Esophagus squamous epithelium (tissue), 5 donors: ENCODE measurements around the gene OSCP1. TPM values are rescaled to one million over a fixed set of nuclear protein-coding genes. Genes with fewer than 3 reads are reported as not detected.

Experiments
- DNase-seq: peaks from one replicate; lab custom pipeline; 2025; lab: John Stamatoyannopoulos, UW
- H3K27ac ChIP-seq, 4 donors: fragments of 200-600 bp; sonication (generic); one replicate each; pipeline ENCODE4 v1.5.1; 2016 to 2019; ENCODE audit warnings: mild to moderate bottlenecking in 1 of 4
- H3K27me3 ChIP-seq, 4 donors: fragments of 200-600 bp; sonication (generic); 1 replicate in 3 of 4; 2 replicates in 1 of 4; pipeline versions ENCODE4 v1.5.1 to v1.6.0; 2017 to 2021; ENCODE audit warnings: antibody characterized with exemption in 1 of 4
- H3K36me3 ChIP-seq, 3 donors: fragments of 200-600 bp; sonication (generic); one replicate each; pipeline ENCODE4 v1.5.1; 2016 to 2019
- H3K4me1 ChIP-seq, 3 donors: fragments of 200-600 bp; sonication (generic); one replicate each; pipeline ENCODE4 v1.5.1; 2017 to 2019
- H3K4me3 ChIP-seq, 4 donors: fragments of 200-600 bp; sonication (generic); 1 replicate in 3 of 4; 2 replicates in 1 of 4; pipeline ENCODE4 v1.5.1; 2016 to 2019; ENCODE audit warnings: mild to moderate bottlenecking in 2 of 4, moderate library complexity in 1 of 4
- H3K9me3 ChIP-seq, 3 donors: fragments of 200-600 bp; sonication (generic); one replicate each; pipeline ENCODE4 v1.5.1; 2016 to 2019
- POLR2A ChIP-seq, 4 donors: fragments of 450-650 bp; IDR thresholded peaks; one replicate each; pipeline ENCODE4 v1.6.1; 2017; ENCODE audit warnings: antibody characterized with exemption in 4 of 4, mild to moderate bottlenecking in 4 of 4, moderate library complexity in 3 of 4
- WGBS, 2 donors: methylation state at CpG; one replicate each; pipeline ENCODE4 v1.1.5; 2018; 5-methylcytosine and 5-hydroxymethylcytosine counted together
- intact Hi-C: fragments of 100-400 bp; cut with DNase I; formaldehyde crosslinking; loops from one replicate; pipeline ENCODE4 v1.15.0; 2022
- total RNA-seq, 4 donors: library from RNA; depleted of rRNA; stranded (reverse); fragments of >200 nt; gene quantifications; one replicate each; pipeline ENCODE4 v1.1.0, GENCODE V29; 2016
- TF ChIP-seq, protein P1 (sequence below), 6 experiments: fragments of 450-650 bp in 4 of 6; fragments of 200-600 bp in 2 of 6; sonication (generic) in 2 of 6; IDR thresholded peaks; one replicate each; pipeline ENCODE4 v1.5.1; 2016 to 2019; ENCODE audit warnings: antibody characterized with exemption in 6 of 6, mild to moderate bottlenecking in 4 of 6, moderate library complexity in 4 of 6
- donor health status: DM: yes; HTN: yes; CAD: no.

Gene OSCP1
- total RNA-seq, 4 donors from 2014 or later: 2.4 to 6.8 (median 4.5) TPM

GRCh38 chr1:36425791-36426190 is 24.5 kb downstream of the OSCP1 start:
- no peaks in the 10 kb centered on the region for H3K27me3 ChIP-seq
- no peak overlapping the region for H3K4me3 ChIP-seq
- peaks cover 0 to 33% (median 0%) of the 10 kb centered on the region in 3 donors for H3K36me3 ChIP-seq
- peaks cover 0 to 6% (median 0%) of the 10 kb centered on the region in 3 donors for H3K4me1 ChIP-seq
- no peak overlapping the region for H3K27ac ChIP-seq
- no peak for DNase-seq
- TF ChIP-seq POLR2A (IDR thresholded peaks at IDR 0.05): no peak
- TF ChIP-seq, protein P1, sequence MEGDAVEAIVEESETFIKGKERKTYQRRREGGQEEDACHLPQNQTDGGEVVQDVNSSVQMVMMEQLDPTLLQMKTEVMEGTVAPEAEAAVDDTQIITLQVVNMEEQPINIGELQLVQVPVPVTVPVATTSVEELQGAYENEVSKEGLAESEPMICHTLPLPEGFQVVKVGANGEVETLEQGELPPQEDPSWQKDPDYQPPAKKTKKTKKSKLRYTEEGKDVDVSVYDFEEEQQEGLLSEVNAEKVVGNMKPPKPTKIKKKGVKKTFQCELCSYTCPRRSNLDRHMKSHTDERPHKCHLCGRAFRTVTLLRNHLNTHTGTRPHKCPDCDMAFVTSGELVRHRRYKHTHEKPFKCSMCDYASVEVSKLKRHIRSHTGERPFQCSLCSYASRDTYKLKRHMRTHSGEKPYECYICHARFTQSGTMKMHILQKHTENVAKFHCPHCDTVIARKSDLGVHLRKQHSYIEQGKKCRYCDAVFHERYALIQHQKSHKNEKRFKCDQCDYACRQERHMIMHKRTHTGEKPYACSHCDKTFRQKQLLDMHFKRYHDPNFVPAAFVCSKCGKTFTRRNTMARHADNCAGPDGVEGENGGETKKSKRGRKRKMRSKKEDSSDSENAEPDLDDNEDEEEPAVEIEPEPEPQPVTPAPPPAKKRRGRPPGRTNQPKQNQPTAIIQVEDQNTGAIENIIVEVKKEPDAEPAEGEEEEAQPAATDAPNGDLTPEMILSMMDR (IDR thresholded peaks at IDR 0.05): no peak
- WGBS, 2 donors: 23 to 49% methylated on average over 4 of the region's 4 CpGs
- intact Hi-C loops: loop anchor here (10.0 kb wide), 1 partner anchor 331 kb away; no protein-coding TSS in a partner anchor
- no peaks in the 10 kb centered on the region for H3K9me3 ChIP-seq

- no peaks in the 10 kb centered on the region for H3K27me3 ChIP-seq
- no peak overlapping the region for H3K27ac ChIP-seq
- no peak overlapping the region for H3K4me3 ChIP-seq
- no peak for TF ChIP-seq POLR2A (IDR thresholded peaks at IDR 0.05)
- TF ChIP-seq, protein P1 (IDR thresholded peaks at IDR 0.05): no peak
- intact Hi-C loops: loop anchor here (5.0 to 10.0 kb wide), 2 partner anchors 79 to 327 kb away; no protein-coding TSS in a partner anchor
- no peaks in the 10 kb centered on the region for H3K9me3 ChIP-seq
- no peak for DNase-seq
- peaks cover 0 to 18% (median 0%) of the 10 kb centered on the region in 3 donors for H3K4me1 ChIP-seq
- WGBS, 2 donors: 85 to 87% methylated on average over 7 of the region's 7 CpGs
- H3K36me3 ChIP-seq: peaks cover 0 to 30% (median 0%) of the 10 kb centered on the region in 3 donors
Observed at GRCh38 chr1:36421649-36422048, 28.6 kb downstream of the OSCP1 start.

- Histone ChIP-seq H3K27ac (peak overlapping the region in 2 of 4 donors; percentile 12 to 26), H3K27me3 (no peaks in the 10 kb centered on the region), H3K4me1 (peaks cover 0 to 13% (median 0%) of the 10 kb centered on the region in 3 donors), H3K4me3 (no peak overlapping the region), H3K9me3 (no peaks in the 10 kb centered on the region), H3K36me3 (peaks cover 0 to 30% (median 0%) of the 10 kb centered on the region in 3 donors)
- intact Hi-C loops: loop anchor here (5.0 to 10.0 kb wide), 2 partner anchors 79 to 326 kb away; no protein-coding TSS in a partner anchor
- DNase-seq: no peak
- 8 to 9% methylated on average over 13 of the region's 13 CpGs for WGBS, 2 donors
- no peak for TF ChIP-seq POLR2A (IDR thresholded peaks at IDR 0.05)
- TF ChIP-seq, protein P1 (IDR thresholded peaks at IDR 0.05): peak; percentile 88 to 95 (median 92)
Observed at GRCh38 chr1:36420836-36421317, 29.4 kb downstream of the OSCP1 start.

- intact Hi-C loops: loop anchor here (5.0 to 10.0 kb wide), 2 partner anchors 78 to 326 kb away; no protein-coding TSS in a partner anchor
- no peak for DNase-seq
- Histone ChIP-seq H3K4me3 (no peak overlapping the region), H3K9me3 (no peaks in the 10 kb centered on the region), H3K4me1 (peaks cover 0 to 13% (median 0%) of the 10 kb centered on the region in 3 donors), H3K27me3 (no peaks in the 10 kb centered on the region), H3K27ac (peak overlapping the region in 1 of 4 donors; percentile 26), H3K36me3 (peaks cover 0 to 30% (median 0%) of the 10 kb centered on the region in 3 donors)
- WGBS, 2 donors: 39 to 47% methylated on average over 4 to 5 of the region's 5 CpGs
- TF ChIP-seq POLR2A (IDR thresholded peaks at IDR 0.05): no peak
- TF ChIP-seq, protein P1 (IDR thresholded peaks at IDR 0.05): no peak
Observed at GRCh38 chr1:36420409-36420808, 29.8 kb downstream of the OSCP1 start.

GRCh38 chr1:36419569-36419968 is 30.7 kb downstream of the OSCP1 start:
- WGBS, 2 donors: 80 to 82% methylated on average over 4 of the region's 4 CpGs
- TF ChIP-seq POLR2A (IDR thresholded peaks at IDR 0.05): no peak
- TF ChIP-seq, protein P1 (IDR thresholded peaks at IDR 0.05): no peak
- Histone ChIP-seq H3K27me3 (no peaks in the 10 kb centered on the region), H3K36me3 (peaks cover 0 to 30% (median 0%) of the 10 kb centered on the region in 3 donors), H3K27ac (no peak overlapping the region), H3K4me3 (no peak overlapping the region), H3K9me3 (no peaks in the 10 kb centered on the region), H3K4me1 (peaks cover 0 to 13% (median 0%) of the 10 kb centered on the region in 3 donors)
- intact Hi-C loops: no loop called here
- no peak for DNase-seq
